ENCODE measurements around the gene NRP2.

The NRP2 gene

GRCh38 chr2:205673312-205673711 lies 9.0 kb upstream of the NRP2 start:
- Histone ChIP-seq H4K20me1 (ENCODE audit: insufficient read depth, low read length) (no peaks in the 10 kb centered on the region), H3K9ac (ENCODE audit: low read depth, low read length) (no peak overlapping the region), H3K4me1 (ENCODE audit: insufficient read depth, low read length) (no peaks in the 10 kb centered on the region), H2AFZ (ENCODE audit: low read depth, low read length) (no peak overlapping the region), H3K4me2 (ENCODE audit: insufficient read depth, low read length) (no peak overlapping the region), H3K79me2 (ENCODE audit: insufficient read depth, low read length) (no peaks in the 10 kb centered on the region), H3K4me3 (ENCODE audit: low read depth in 1 of 2, low read length in 2 of 2) (no peak overlapping the region), H3K27ac (ENCODE audit: low read length) (no peak overlapping the region), H3K27me3 (ENCODE audit: insufficient read depth, low read length, poor library complexity) (peaks cover 5% of the 10 kb centered on the region), H3K9me3 (ENCODE audit: insufficient read depth, low read length, severe bottlenecking) (no peaks in the 10 kb centered on the region), H3K36me3 (ENCODE audit: insufficient read depth, low read length) (no peaks in the 10 kb centered on the region)
- ATAC-seq (ENCODE audit: insufficient read depth, low read depth) (no peak), DNase-seq (no peak)
- TF ChIP-seq CTCF (IDR thresholded peaks at IDR 0.05; ENCODE audit: borderline replicate concordance, extremely low read depth, low read length, poor library complexity, severe bottlenecking) = no peak
- no peak for TF ChIP-seq EZH2 (IDR thresholded peaks at IDR 0.05; ENCODE audit: borderline replicate concordance, low read depth, low read length, severe bottlenecking)

GRCh38 chr2:205675861-205676516 lies 6.3 kb upstream of the NRP2 start:
- H3K9me3 ChIP-seq (ENCODE audit: insufficient read depth, low read length, severe bottlenecking) = no peaks in the 10 kb centered on the region
- H3K36me3 ChIP-seq (ENCODE audit: insufficient read depth, low read length) = no peaks in the 10 kb centered on the region
- DNase-seq (no peak), ATAC-seq (ENCODE audit: insufficient read depth, low read depth) (no peak)
- H3K4me3 ChIP-seq (ENCODE audit: low read depth in 1 of 2, low read length in 2 of 2) = no peak overlapping the region
- TF ChIP-seq EZH2 (IDR thresholded peaks at IDR 0.05; ENCODE audit: borderline replicate concordance, low read depth, low read length, severe bottlenecking) (no peak), CTCF (IDR thresholded peaks at IDR 0.05; ENCODE audit: borderline replicate concordance, extremely low read depth, low read length, poor library complexity, severe bottlenecking) (peak; percentile 73)
- no peaks in the 10 kb centered on the region for H3K79me2 ChIP-seq (ENCODE audit: insufficient read depth, low read length)
- H3K4me1 ChIP-seq (ENCODE audit: insufficient read depth, low read length) = no peaks in the 10 kb centered on the region
- peaks cover 5% of the 10 kb centered on the region for H3K27me3 ChIP-seq (ENCODE audit: insufficient read depth, low read length, poor library complexity)
- no peaks in the 10 kb centered on the region for H4K20me1 ChIP-seq (ENCODE audit: insufficient read depth, low read length)
- no peak overlapping the region for H3K4me2 ChIP-seq (ENCODE audit: insufficient read depth, low read length)
- no peak overlapping the region for H3K9ac ChIP-seq (ENCODE audit: low read depth, low read length)
- 0 out of 2 replicates have a peak overlapping the region, but pooled peaks have one; percentile 45 for H2AFZ ChIP-seq (ENCODE audit: low read depth, low read length)
- no peak overlapping the region for H3K27ac ChIP-seq (ENCODE audit: low read length)

- Histone ChIP-seq H3K4me3 (ENCODE audit: low read depth in 1 of 2, low read length in 2 of 2) (no peak overlapping the region), H3K9ac (ENCODE audit: low read depth, low read length) (no peak overlapping the region), H3K79me2 (ENCODE audit: insufficient read depth, low read length) (no peaks in the 10 kb centered on the region), H3K27me3 (ENCODE audit: insufficient read depth, low read length, poor library complexity) (no peaks in the 10 kb centered on the region), H3K9me3 (ENCODE audit: insufficient read depth, low read length, severe bottlenecking) (no peaks in the 10 kb centered on the region), H3K27ac (ENCODE audit: low read length) (no peak overlapping the region), H4K20me1 (ENCODE audit: insufficient read depth, low read length) (no peaks in the 10 kb centered on the region), H3K36me3 (ENCODE audit: insufficient read depth, low read length) (no peaks in the 10 kb centered on the region), H3K4me2 (ENCODE audit: insufficient read depth, low read length) (no peak overlapping the region), H3K4me1 (ENCODE audit: insufficient read depth, low read length) (no peaks in the 10 kb centered on the region), H2AFZ (ENCODE audit: low read depth, low read length) (no peak overlapping the region)
- TF ChIP-seq EZH2 (IDR thresholded peaks at IDR 0.05; ENCODE audit: borderline replicate concordance, low read depth, low read length, severe bottlenecking) (no peak), CTCF (IDR thresholded peaks at IDR 0.05; ENCODE audit: borderline replicate concordance, extremely low read depth, low read length, poor library complexity, severe bottlenecking) (no peak)
- ATAC-seq (ENCODE audit: insufficient read depth, low read depth) (no peak), DNase-seq (no peak)
Observed at GRCh38 chr2:205678541-205679142, 3.7 kb upstream of the NRP2 start.
